Urinary bladder (tissue), 4 donors: ENCODE results near the gene ADAMTS17. TPM values are rescaled to one million over a fixed set of nuclear protein-coding genes. Genes with fewer than 3 reads are reported as not detected.

ENCODE experiments used
- DNase-seq: peaks from one replicate; pipeline ENCODE4 v3.0.0-alpha.2; 2015; ENCODE audit errors: extremely low spot score
- H3K27ac ChIP-seq: one replicate; pipeline ENCODE4 v1.5.1; 2013; ENCODE audit warnings: low read depth, mild to moderate bottlenecking, moderate library complexity
- H3K36me3 ChIP-seq: one replicate; pipeline ENCODE4 v1.6.1; 2013; ENCODE audit warnings: mild to moderate bottlenecking, moderate library complexity; ENCODE audit not compliant: insufficient read depth
- H3K4me1 ChIP-seq: one replicate; pipeline ENCODE4 v1.6.1; 2013; ENCODE audit warnings: mild to moderate bottlenecking, moderate library complexity; ENCODE audit not compliant: insufficient read depth
- H3K4me3 ChIP-seq: one replicate; pipeline ENCODE4 v1.5.1; 2013; ENCODE audit warnings: low read depth, low read length
- WGBS: extraction: QIAGEN DNeasy Blood & Tissue Kit; methylation state at CpG from one replicate; pipeline ENCODE4 v1.1.7; 2013; 5-methylcytosine and 5-hydroxymethylcytosine counted together
- polyA plus RNA-seq: library from polyadenylated mRNA; stranded (reverse); fragments of 200-250 nt; gene quantifications from one replicate; pipeline ENCODE4 v1.2.3, GENCODE V29; 2013
- total RNA-seq: library from RNA; depleted of rRNA; stranded (reverse); fragments of >200 nt; gene quantifications from one replicate; pipeline ENCODE4 v1.2.3, GENCODE V29; 2014
- donor health status: healthy with polysubstance abuse.
- donor health status: healthy.

The ADAMTS17 gene
- total and polyA plus RNA-seq, 2 donors, result 2.8 to 10.7 TPM

GRCh38 chr15:100011235-100011634 lies 330.5 kb downstream of the ADAMTS17 start:
- Histone ChIP-seq H3K4me1 (no peaks in the 10 kb centered on the region), H3K36me3 (no peaks in the 10 kb centered on the region), H3K27ac (no peak overlapping the region), H3K4me3 (no peak overlapping the region)
- 84% methylated on average over 1 of the region's 1 CpG for WGBS
- DNase-seq, result no peak

DNA sequence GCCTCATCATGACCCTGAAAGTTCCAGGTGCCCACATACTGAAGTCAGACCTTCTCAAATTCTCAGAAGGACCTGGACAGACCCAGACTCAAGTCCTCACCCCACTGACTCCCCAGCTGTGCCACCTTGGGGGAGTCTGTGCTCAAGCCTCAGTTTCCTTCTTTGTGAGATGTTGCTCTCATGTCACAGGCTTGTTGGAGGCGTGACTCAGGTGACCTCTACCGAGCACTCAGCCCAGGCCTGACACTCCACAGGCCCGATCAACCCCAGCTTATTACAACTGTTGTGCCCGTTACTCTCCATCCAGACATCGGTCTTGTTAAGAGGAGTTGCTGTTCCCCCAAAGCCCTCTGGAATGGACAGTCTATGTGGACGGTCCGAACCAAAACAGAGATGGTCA lies 332.4 kb downstream of the ADAMTS17 start:
- H3K36me3 ChIP-seq, result no peaks in the 10 kb centered on the region
- no peak overlapping the region for H3K27ac ChIP-seq
- DNase-seq, result no peak
- no peak overlapping the region for H3K4me3 ChIP-seq
- no peaks in the 10 kb centered on the region for H3K4me1 ChIP-seq
- 89% methylated on average over 7 of the region's 7 CpGs for WGBS

DNA sequence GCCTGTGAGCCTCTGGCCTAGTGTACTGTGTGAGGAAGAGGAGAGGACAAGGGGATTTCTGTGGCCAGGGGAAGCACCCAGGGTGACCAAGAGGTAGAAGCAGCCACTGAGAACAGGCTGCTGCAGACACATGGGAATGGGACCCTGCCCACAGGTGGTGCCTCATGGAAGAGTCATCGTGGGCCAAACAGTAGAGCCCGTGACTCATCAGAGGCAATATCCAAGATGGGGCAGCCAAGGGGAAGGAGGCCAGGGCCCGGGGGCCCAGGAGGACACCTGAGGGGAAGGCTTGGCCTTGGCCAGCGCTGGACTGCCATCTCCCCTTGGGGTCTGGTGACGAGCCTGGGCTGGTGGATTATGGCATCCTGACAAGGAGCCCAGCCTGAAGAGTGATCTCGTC lies 333.5 kb downstream of the ADAMTS17 start:
- 91% methylated on average over 6 of the region's 6 CpGs for WGBS
- Histone ChIP-seq H3K4me3 (no peak overlapping the region), H3K27ac (no peak overlapping the region), H3K36me3 (no peaks in the 10 kb centered on the region), H3K4me1 (no peaks in the 10 kb centered on the region)
- DNase-seq, result no peak

DNA sequence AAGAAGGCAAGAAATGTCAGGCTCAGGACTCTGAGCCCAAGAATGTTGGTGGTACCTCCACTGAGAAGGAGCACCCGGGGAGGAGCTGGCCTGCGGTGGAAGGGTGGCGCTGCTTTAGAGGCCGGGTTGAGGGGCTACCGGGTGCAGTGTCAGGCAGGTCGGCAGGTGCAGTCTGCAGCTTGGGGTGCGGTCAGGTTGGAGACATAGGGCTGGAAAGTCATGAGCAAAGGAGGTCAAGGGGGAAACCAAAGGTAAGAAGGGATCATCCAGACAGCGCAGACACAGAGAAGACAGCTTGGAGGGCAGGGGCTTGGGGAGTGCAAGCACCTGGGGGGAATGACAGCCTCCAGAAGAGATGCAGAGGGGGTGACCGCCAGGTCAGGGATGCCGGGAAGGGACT lies 334.2 kb downstream of the ADAMTS17 start:
- H3K36me3 ChIP-seq, result no peaks in the 10 kb centered on the region
- no peak for DNase-seq
- H3K4me1 ChIP-seq, result no peaks in the 10 kb centered on the region
- no peak overlapping the region for H3K27ac ChIP-seq
- no peak overlapping the region for H3K4me3 ChIP-seq
- 94% methylated on average over 10 of the region's 10 CpGs for WGBS

- Histone ChIP-seq H3K4me3 (no peak overlapping the region), H3K36me3 (no peaks in the 10 kb centered on the region), H3K4me1 (no peaks in the 10 kb centered on the region), H3K27ac (no peak overlapping the region)
- DNase-seq, result no peak
- WGBS, result 90% methylated on average over 5 of the region's 5 CpGs
Measured at GRCh38 chr15:100005715-100006114, 336.1 kb downstream of the ADAMTS17 start.

DNA sequence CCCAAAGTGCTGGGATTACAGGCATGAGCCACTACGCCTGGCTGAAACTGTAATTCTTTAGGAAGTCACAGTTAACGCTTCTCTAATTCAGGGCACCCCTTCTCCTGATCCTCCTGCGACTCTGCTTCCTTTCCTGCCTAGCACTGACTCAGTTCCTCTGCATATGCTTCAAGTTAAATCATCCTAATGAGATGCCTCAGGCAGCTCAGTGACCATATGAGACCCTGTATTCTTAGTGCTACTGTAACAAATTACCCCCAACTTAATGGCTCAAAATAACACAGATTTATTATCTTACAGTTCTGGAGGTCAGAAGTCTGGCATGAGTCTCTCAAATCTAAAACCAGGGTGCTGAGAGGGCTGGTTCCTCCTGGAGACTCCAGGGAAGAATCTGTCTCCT lies 336.8 kb downstream of the ADAMTS17 start:
- no peaks in the 10 kb centered on the region for H3K36me3 ChIP-seq
- H3K4me1 ChIP-seq, result no peaks in the 10 kb centered on the region
- WGBS, result 90% methylated on average over 3 of the region's 3 CpGs
- H3K4me3 ChIP-seq, result no peak overlapping the region
- no peak overlapping the region for H3K27ac ChIP-seq
- DNase-seq, result no peak

DNA sequence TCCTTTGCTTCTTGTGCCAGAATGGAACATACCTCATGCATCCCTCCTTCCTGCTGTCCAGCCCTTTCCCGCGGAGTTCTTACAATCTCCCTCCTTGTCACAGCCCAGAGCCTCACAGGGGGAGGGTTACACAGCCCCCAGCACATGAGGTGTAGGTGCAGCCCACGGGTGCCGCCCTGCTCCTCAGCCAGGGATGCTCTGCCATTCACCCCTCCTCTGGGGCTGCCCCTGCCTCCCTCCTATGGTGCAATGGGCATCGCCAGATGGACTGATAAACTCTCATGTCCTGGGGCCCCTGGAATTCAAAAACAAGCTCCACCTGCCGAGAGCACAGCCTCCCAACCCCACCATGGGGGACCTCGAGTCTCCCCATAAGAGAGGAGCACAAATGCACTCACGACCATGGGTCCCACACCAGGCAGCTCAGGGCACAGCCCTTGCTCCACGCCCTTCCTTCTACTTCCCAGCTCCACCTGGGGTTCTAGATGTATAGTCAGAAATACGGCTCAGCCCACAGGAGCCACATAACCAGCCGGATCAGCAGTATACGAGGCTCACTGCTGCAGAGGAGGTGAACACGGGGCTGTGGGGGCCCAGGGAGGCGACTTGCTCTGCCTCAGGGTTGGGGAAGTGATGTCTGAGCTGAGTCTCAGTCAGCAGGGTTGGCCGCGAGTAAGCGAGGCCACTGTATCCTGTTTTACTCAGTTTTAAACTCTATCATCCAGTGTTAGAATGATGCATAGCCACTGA lies 338.8 kb downstream of the ADAMTS17 start:
- H3K4me3 ChIP-seq, result no peak overlapping the region
- no peak overlapping the region for H3K27ac ChIP-seq
- 84% methylated on average over 17 of the region's 17 CpGs for WGBS
- H3K36me3 ChIP-seq, result no peaks in the 10 kb centered on the region
- H3K4me1 ChIP-seq, result no peaks in the 10 kb centered on the region
- DNase-seq, result no peak

- Histone ChIP-seq H3K36me3 (no peaks in the 10 kb centered on the region), H3K4me3 (no peak overlapping the region), H3K27ac (no peak overlapping the region), H3K4me1 (no peaks in the 10 kb centered on the region)
- no peak for DNase-seq
- WGBS, result 74% methylated on average over 16 of the region's 16 CpGs
Measured at GRCh38 chr15:100002086-100002620, 339.6 kb downstream of the ADAMTS17 start.

- 91% methylated on average over 10 of the region's 10 CpGs for WGBS
- Histone ChIP-seq H3K27ac (no peak overlapping the region), H3K4me1 (no peaks in the 10 kb centered on the region), H3K4me3 (no peak overlapping the region), H3K36me3 (no peaks in the 10 kb centered on the region)
- no peak for DNase-seq
Measured at GRCh38 chr15:100001405-100001804, 340.4 kb downstream of the ADAMTS17 start.

DNA sequence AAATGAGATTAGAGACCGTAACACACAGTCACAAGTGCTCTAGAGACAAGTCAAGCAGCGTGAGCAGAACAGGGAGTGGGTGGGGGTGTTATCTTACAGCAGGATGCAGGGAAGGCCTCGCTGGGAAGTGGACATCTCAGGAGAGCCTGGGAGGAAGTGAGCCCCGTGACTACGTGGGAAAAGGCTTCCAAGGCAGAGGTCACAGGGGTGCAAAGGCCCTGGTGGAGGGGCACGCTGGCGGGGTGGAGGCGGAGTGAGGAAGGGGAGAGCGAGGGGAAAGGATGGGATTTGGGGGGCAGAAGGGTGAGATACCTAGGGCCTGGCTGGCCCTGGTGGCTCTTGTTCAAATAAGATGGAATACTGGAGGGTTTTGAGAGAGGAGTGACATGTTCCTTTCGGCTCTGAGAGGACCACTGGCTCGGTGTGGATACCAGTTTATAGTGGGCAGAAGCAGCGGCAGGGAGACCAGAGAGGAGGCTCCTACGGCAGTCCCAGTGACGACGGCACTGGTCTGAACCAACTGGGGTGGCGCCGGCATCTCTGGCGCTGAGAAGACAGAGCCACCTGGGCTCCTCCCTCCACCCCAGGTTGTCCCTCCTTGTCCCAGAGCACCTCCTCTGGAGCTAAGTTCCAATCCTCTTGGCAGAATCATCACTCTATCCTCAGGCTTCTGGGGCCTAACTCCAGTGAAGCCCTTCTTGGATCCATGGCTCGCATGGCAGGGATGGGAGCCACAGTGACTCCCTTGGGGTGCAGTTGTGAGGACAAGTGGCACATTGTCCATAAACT lies 342.3 kb downstream of the ADAMTS17 start:
- WGBS, result 92% methylated on average over 19 of the region's 19 CpGs
- no peak for DNase-seq
- no peak overlapping the region for H3K27ac ChIP-seq
- H3K36me3 ChIP-seq, result no peaks in the 10 kb centered on the region
- no peak overlapping the region for H3K4me3 ChIP-seq
- H3K4me1 ChIP-seq, result no peaks in the 10 kb centered on the region

- no peak overlapping the region for H3K4me3 ChIP-seq
- H3K36me3 ChIP-seq, result no peaks in the 10 kb centered on the region
- DNase-seq, result no peak
- H3K4me1 ChIP-seq, result no peaks in the 10 kb centered on the region
- no peak overlapping the region for H3K27ac ChIP-seq
- WGBS, result 91% methylated on average over 12 of the region's 12 CpGs
Measured at GRCh38 chr15:99998661-99999101, 343.1 kb downstream of the ADAMTS17 start.

DNA sequence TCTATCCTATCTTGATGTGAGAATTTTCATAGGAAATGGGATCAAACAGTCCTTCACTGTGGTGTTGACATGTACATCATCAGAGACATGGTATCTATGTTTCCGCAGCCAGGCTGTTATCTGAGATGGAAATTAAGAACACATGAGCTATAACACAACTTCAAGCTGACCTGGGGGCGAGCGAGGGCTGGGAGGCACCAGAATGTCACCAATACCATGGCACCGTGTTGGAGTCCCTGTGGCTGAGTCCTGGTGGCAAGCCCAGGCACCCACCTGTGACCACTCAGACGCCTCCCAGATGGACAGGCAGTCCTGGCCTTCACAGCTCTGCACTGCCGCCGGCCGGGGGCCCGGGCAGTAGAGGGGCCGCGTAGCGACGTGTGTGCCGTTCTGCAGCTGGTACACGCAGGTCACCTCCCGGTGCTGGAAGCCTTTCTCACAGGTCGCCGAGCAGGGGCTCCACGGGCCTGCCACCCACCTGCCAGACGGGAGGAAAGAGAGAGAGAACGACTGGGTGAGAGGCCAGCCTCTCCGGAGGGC lies 344.6 kb downstream of the ADAMTS17 start:
- Histone ChIP-seq H3K4me1 (no peaks in the 10 kb centered on the region), H3K36me3 (no peaks in the 10 kb centered on the region), H3K27ac (no peak overlapping the region), H3K4me3 (no peak overlapping the region)
- WGBS, result 74% methylated on average over 22 of the region's 22 CpGs
- DNase-seq, result no peak

DNA sequence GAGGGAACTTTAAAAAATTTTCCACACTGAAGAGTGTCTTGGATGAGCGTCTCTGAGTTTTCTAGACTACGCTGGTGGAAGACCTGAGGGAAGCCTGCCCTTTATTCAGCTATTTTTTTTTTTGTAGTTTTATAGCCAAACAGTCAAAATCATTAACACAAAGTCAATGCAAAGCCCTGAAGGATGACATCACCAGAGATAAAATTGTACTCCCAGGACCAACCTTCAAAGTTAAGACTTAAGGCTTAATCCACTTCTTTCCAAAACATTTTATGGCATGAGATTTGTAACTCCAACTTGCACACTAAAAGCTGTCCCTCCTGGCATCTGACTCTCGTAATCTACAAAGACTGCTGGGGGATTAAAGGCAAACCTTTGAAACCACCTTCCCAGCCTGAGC lies 345.1 kb downstream of the ADAMTS17 start:
- Histone ChIP-seq H3K4me1 (no peaks in the 10 kb centered on the region), H3K4me3 (no peak overlapping the region), H3K36me3 (no peaks in the 10 kb centered on the region), H3K27ac (no peak overlapping the region)
- DNase-seq, result no peak
- WGBS, result 63% methylated on average over 3 of the region's 3 CpGs

- Histone ChIP-seq H3K36me3 (no peaks in the 10 kb centered on the region), H3K4me3 (no peak overlapping the region), H3K27ac (no peak overlapping the region), H3K4me1 (no peaks in the 10 kb centered on the region)
- no peak for DNase-seq
- 74% methylated on average over 11 of the region's 11 CpGs for WGBS
Measured at GRCh38 chr15:99995543-99995942, 346.2 kb downstream of the ADAMTS17 start.
